Activated T-cell treated with anti-CD3 and anti-CD28 coated beads for 4 hours (primary cell): ENCODE results near the gene GLDN.

ENCODE experiments used
- DNase-seq: peaks from one replicate; pipeline ENCODE4 v3.0.0-alpha.2; 2020

The GLDN gene

GRCh38 chr15:51448622-51449399 lies 107.4 kb downstream of the GLDN start:
- no peak for DNase-seq

GRCh38 chr15:51450001-51450400 lies 108.5 kb downstream of the GLDN start:
- no peak for DNase-seq
